ENCODE measurements around the gene CD44.

CD44 gene

GRCh38 chr11:35112056-35112845 lies 26.7 kb upstream of the CD44 start:
- no peak for DNase-seq (ENCODE audit: low read depth, low spot score)

DNA sequence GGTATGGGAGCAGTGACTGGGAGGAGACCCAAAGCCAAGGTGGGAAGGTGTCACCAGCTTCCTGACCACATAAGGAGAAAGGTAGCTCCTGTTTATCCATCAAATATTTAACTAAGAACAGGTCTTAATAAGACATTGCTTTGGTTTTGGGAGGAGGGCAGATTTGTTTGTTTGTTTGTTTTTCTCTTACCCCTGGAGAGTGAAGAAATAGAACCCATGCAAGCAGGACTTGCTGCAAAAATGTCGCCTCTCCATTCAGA lies 26.2 kb upstream of the CD44 start:
- no peak for DNase-seq (ENCODE audit: low read depth, low spot score)

DNA sequence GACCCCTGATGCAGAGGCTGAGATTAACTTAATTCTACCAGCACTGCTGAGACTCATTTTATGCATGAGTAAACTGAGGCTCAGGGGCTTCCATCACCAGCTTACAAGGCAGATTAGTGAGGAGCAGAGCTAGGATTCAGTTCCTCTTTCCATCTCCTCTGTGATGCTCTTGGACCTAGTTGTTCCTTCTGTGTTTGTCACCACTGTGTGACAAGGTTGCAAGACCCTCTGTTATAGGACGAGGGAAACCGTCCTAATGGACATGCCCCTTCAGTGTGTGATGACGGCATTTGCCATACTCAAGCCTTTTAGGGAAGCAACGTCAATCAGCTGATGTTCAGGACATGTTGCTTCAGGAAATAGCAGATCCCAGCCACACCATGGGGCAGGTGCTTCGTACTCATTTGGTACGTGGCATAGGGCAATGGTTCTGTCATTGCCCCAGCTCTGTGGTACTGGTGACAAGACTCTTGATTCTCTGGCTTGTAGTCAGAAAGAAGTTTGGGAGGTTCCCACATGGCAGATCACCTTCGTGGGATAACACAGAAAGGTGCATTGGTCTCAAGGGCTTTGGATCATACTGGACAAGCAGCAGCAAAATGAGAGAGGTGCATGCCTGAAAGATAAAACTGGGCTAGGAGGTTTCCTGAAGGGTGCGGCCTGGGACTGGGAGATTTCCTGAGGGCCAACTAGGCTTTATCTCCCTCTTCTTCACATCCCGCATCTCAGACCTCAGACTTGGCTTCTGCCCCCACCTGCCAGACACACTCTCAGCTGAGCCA lies 23.9 kb upstream of the CD44 start:
- no peak for DNase-seq (ENCODE audit: low read depth, low spot score)

- no peak for DNase-seq (ENCODE audit: low read depth, low spot score)
Observed at GRCh38 chr11:35115688-35116030, 23.3 kb upstream of the CD44 start.

GRCh38 chr11:35116245-35116644 lies 22.7 kb upstream of the CD44 start:
- no peak for DNase-seq (ENCODE audit: low read depth, low spot score)

DNA sequence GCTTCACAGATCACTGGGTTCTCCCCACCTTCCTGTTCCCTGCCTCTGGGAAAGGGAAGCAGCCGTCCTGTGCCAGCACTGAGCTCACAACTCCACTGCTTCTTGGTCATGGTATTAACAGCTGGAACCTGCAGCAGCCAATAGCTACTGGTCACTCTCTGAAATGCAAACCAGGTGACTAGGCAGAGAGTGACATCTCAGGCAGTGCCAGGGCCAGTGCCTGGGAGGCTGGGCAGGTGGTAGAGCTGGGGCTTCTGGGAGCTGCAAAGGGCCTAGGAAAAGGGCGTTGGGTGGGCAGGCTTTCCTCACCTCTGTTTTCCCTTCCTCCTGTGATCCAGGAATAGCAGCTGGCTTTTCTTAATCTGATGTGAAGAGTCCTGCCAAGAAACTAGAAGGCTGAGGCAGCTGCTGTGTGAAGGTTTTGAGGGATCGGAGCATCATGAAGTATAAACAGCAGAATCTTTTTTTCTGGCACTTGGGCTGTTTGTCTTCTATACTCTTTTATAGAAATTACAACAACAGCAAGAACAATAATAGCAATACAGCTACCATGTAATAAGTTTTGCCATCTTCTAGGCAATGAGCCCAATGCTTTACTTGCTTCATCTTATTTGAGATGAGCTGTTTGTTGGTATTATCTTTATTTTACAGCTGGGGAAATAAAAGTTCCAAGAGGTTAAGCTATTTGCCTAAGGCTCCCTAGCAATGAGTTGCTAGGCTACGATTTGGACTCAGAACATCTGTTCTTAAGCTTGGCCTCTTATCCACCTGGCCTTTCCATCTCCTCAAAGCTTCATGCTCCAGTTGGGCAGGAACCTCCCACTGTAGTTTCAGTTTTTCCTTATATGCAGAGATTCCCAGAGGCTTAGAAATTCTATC lies 22.0 kb upstream of the CD44 start:
- no peak for DNase-seq (ENCODE audit: low read depth, low spot score)

DNA sequence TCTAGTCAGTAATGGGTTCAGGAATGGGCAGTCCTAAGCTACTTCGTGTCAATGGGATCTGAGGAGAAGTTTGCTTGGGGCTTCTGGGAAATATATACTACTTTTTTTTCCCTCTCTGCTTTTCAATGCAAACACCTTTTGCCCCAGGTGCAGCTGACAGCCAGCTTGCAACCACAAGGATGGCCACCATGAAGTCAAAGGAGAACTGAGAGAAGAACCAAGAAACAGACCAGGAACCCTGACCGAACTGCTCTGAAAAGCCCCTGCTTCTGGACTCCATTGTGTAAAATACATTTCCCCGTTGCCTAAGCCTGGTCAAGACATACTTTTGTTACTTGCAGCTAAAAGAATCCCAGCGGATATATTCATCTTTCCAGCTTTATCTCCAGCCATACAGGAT lies 20.1 kb upstream of the CD44 start:
- DNase-seq (ENCODE audit: low read depth, low spot score), result no peak

DNA sequence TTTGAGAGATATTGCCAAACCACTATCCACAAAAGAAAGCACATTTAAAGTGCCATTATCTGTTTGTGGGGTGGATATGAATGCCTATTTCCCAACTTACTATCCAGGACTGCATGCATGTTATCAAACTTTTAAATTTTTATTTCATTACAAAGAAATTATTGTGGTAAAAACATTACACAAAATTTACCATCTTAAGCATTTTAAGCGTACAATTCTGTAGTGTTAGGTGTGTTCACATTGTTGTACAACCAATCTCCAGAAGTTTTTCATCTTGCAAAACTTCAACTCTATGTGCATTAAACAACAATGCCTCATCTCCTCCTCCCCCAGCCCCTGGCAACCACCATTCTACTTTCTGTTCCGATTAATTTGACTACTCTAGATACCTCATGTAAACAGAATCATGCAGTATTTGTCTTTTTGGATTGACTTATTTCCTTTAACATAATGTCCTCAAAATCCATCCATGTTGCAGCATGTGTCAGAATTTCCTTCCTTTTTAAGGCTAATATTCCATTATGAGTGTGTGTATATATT lies 17.6 kb upstream of the CD44 start:
- DNase-seq (ENCODE audit: low read depth, low spot score), result no peak

GRCh38 chr11:35122308-35122707 lies 16.7 kb upstream of the CD44 start:
- DNase-seq (ENCODE audit: low read depth, low spot score), result no peak

- DNase-seq (ENCODE audit: low read depth, low spot score), result no peak
Observed at GRCh38 chr11:35126000-35126878, 12.7 kb upstream of the CD44 start.

DNA sequence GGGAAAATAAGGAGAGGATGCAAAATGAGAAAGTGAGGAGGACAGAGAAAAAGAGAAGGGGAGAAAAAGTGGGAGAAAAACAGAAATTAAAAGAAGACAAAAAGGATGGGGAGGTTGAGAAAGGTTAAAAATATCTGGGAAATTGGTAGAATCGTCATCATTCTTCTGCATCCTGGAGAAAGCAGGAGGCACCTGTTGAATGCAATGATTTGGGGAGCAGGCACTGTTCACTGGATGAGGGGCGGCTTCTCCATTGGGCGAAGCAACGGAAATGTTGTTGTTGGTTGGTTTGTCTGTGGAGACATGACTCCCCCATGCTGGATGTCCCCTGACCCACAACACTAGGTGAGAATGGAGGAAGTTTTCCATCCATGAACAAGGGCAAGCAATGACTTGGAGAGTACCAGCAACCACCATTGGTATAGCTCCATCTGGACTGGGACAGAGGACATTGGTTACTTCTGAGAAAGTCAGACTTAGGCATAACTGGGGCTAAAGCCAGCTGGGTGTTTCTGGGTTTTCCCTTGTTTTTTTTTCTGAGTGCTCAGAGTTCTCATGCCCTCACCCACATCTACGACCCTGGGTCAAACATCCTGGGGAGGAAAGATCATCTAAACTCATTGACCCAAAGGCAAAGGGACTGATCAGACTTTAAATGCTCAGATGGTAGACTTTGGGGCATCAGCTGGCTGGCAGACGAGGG lies 11.9 kb upstream of the CD44 start:
- no peak for DNase-seq (ENCODE audit: low read depth, low spot score)

GRCh38 chr11:35127619-35128018 lies 11.4 kb upstream of the CD44 start:
- no peak for DNase-seq (ENCODE audit: low read depth, low spot score)

DNA sequence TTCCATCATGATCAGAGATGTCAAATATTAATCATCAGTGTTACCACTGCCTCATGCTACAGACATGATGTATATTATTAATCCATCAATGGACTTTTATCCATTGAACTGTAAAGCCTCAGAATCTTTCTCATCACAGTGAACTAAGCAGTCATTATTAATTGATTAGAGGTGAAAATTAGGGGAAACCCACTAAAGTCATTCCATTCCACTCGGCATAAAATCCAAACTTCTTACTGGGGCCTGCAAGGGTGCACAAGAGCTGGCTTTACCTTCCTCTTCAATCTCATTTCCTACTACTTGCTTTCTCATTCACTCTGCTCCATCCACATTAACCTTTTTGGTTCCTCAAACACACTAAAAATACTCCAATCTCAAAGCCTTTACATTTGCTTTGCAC lies 7.9 kb upstream of the CD44 start:
- DNase-seq (ENCODE audit: low read depth, low spot score), result no peak

GRCh38 chr11:35131886-35132285 lies 7.1 kb upstream of the CD44 start:
- DNase-seq (ENCODE audit: low read depth, low spot score), result no peak

- no peak for DNase-seq (ENCODE audit: low read depth, low spot score)
Observed at GRCh38 chr11:35133656-35134055, 5.3 kb upstream of the CD44 start.

GRCh38 chr11:35134403-35135148 lies 4.4 kb upstream of the CD44 start:
- DNase-seq (ENCODE audit: low read depth, low spot score), result no peak

DNA sequence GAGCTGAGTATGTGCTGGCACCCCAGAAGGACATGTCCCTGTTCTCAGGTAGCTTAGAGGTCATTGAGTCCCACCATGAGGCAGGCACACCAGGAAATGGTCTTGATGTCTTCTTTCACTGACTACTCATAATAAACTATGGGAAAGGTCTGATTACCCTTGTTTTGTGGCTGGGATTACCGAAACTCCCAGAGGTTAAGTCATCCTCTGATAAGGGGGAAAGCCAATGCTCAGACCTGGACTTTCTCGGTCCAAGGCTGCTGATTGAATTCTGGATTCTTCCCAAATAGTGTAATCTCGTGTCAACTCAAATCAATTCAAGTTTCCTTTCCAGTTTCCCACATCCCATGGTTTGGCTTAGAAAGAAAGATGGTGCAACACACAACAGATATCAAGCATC lies 3.7 kb upstream of the CD44 start:
- no peak for DNase-seq (ENCODE audit: low read depth, low spot score)

- no peak for DNase-seq (ENCODE audit: low read depth, low spot score)
Observed at GRCh38 chr11:35136311-35136710, 2.7 kb upstream of the CD44 start.

GRCh38 chr11:35138058-35138457 lies 913 bp upstream of the CD44 start:
- DNase-seq (ENCODE audit: low read depth, low spot score), result no peak

DNA sequence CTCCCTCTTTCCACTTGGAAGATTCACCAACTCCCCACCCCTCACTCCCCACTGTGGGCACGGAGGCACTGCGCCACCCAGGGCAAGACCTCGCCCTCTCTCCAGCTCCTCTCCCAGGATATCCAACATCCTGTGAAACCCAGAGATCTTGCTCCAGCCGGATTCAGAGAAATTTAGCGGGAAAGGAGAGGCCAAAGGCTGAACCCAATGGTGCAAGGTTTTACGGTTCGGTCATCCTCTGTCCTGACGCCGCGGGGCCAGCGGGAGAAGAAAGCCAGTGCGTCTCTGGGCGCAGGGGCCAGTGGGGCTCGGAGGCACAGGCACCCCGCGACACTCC lies 397 bp upstream of the CD44 start:
- no peak for DNase-seq (ENCODE audit: low read depth, low spot score)
